ENCODE data around the gene STAT5A.
"Not testable (repeated sequence)": the region's sequence is repeated elsewhere in the genome, so short reads cannot be mapped to it uniquely, and the experiment has no call there.

The STAT5A gene

DNA sequence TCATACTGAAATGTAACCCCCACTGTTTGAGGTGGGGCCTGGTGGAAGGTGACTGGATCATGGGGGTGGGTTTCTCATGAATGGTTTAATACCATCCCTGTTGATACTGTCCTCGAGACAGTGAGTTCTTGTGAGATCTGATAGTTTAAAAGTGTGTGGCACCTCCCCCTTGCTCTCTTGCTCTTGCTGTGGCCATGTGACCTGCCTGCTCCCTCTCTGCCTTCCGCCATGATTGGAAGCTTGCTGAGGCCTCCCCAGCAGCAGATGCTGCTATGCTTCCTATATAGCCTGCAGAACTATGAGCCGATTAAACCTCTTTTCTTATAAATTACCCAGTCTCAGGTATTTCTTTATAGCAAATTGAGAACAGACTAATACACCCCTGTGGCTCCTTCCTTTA is 59.3 kb downstream of the STAT5A start:
- no peak for DNase-seq (ENCODE audit: low read depth)
- no peak overlapping the region for H3K4me3 ChIP-seq (ENCODE audit: low read depth, low read length)

DNA sequence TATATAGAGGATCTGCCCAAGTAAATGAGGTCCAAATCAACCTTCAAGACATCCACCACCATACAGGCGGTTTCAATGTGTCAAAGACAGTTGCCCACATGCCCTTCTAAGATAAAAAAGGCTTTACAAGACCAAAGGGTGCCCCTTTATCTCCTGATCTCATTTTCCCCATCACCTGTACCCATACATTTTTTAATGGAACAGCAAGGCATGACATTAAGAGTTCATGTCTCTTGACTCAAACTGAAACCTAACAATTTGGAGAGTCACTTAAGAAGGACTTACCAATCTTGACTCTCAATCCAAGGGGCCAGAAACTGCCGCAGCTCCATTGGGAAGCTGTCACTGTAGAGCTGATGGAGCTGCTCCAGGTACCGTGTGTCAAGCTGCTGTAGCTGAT is 59.8 kb downstream of the STAT5A start:
- DNase-seq (ENCODE audit: low read depth): no peak
- H3K4me3 ChIP-seq (ENCODE audit: low read depth, low read length): no peak overlapping the region

DNA sequence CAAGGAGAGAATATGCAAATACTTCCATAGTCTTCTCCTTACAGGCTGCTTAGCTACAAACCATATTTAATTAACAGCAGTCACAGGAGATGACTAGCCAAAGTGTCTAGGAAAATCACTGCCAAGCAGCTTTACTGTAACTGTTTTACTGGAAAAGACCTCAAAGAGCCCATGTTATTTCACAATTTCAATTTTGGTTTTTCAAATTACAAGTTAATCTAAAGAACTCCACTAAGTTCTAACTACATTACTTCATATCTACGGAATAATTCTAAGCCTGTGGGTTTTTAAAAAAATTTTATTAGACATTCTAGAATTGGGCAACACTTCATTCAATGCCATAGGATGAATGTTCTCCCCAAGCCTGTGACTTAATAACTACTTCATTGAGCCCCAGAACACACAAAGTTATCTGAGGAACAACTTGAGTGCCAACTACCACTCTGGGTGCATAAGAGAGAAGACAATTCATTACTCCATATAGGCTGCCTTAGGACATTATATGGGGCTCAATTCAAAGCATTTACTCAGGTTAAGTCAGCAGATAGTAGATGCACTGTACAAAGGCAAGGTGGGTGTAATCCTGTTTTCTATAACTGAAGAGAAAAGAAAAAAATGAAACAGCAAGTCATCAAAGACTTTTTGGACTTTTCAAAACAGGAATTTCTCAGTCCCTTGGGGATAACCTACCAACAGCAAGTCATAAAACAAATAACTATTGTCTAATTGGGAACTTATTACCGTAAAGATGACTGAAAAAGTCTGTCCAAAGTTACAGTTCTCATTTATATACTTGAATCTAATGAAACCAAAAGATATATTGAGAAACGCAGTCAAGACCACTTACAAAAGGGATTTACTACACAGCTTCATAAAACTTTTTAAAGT is 66.9 kb downstream of the STAT5A start:
- H3K4me3 ChIP-seq (ENCODE audit: low read depth, low read length): no peak overlapping the region
- DNase-seq (ENCODE audit: low read depth): no peak

DNA sequence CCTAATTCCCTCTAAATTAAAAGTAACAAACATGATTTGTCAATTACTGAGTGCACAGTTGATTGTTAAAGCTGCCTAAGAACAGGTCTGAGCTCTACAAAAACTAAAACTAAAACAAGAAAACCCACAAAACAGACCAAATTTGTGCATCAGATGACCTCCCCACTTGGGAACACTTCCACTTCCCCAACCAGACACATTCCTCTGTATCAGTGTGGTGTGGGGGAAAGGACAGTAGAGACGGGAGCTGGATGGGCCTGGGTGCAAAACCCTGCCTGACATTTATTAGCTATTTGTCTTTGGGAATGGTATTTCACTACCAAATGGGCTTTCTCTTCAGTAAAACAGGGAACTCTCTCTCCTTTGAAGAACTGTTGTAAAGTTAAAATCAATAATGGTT is 70.1 kb downstream of the STAT5A start:
- no peak overlapping the region for H3K4me3 ChIP-seq (ENCODE audit: low read depth, low read length)
- DNase-seq (ENCODE audit: low read depth): no peak

DNA sequence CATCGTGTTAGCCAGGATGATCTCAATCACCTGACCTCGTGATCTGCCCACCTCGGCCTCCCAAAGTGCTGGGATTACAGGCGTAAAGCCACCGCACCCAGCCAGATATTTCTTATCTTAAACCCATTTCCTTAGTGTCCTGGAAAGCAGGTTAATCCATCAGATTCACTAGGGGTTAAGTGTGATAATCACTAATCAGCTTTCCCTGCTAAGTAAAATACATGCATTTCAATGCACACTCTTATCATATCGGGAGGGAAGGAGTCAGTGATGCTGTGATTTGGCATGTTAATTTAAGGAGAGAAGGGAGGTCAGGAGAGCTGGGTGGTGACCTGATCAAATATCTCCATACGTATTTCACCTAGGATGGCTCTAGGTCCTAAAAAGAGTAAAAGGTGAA is 70.8 kb downstream of the STAT5A start:
- H3K4me3 ChIP-seq (ENCODE audit: low read depth, low read length): no peak overlapping the region
- DNase-seq (ENCODE audit: low read depth): no peak

DNA sequence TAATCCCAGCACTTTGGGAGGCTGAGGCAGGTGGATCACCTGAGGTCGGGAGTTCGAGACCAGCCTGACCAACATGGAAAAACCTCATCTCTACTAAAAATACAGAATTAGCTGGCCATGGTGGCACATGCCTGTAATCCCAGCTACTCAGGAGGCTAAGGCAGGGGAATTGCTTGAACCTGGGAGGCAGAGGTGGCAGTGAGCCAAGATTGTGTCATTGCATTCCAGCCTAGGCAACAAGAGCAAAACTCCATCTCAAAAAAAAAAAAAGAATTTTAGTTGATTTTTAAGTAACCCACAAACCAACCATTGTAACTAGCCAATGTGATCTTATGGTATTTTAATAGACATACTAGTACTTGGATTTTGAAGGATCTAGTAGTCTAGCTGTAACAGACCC is 72.1 kb downstream of the STAT5A start:
- DNase-seq (ENCODE audit: low read depth); H3K4me3 ChIP-seq (ENCODE audit: low read depth, low read length): not testable (repeated sequence)

All from skeletal muscle cell (primary cell).